Ramos (cell line): ENCODE data around the gene KCTD11.
"Not testable (repeated sequence)": the region's sequence is repeated elsewhere in the genome, so short reads cannot be mapped to it uniquely, and the experiment has no call there.

ENCODE experiments used
- in situ Hi-C: fragments of 300-500 bp; cut with MboI; formaldehyde crosslinking; loops from one replicate; pipeline ENCODE4 v1.14.3; 2022; ENCODE audit warnings: low sequenced_read_pairs; ENCODE audit not compliant: unreplicated experiment

The KCTD11 gene

GRCh38 chr17:7321466-7321865 is 30.5 kb upstream of the KCTD11 start:
- in situ Hi-C loops: no loop called here

DNA sequence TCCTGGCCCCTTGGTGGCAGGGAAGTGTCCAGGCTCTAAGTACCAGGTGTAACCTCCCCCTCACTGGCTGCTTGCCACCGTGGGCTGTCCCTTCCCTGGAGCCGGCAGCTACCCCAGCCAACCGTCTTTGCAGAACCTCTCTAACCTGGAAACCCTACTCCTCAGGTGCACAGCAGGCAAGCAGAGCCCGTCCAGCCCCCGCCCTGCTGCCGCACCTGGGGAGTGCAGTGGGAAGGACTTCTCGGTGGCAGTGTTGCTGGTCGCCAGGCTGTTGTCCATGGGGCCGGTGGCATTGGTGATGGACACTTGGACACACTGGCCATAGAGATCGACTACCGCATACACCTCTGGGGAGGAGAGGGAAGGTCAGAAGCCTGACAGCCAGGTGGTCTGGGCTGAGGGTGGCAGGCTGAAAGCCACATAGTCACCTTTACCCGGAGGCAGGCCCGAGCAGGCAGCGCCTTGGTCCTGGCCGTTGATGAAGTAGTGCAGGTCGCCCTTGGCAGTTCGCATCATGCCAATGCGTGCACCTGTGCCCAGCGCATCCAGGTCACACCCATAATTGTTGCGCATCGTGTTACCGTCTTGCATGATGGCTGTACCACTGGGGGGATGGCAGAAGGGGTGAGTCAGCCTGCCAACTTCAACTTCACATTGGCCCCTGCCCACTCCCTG is 29.3 kb upstream of the KCTD11 start:
- in situ Hi-C loops: no loop called here

GRCh38 chr17:7323731-7324437 is 28.1 kb upstream of the KCTD11 start:
- in situ Hi-C loops: no loop called here

DNA sequence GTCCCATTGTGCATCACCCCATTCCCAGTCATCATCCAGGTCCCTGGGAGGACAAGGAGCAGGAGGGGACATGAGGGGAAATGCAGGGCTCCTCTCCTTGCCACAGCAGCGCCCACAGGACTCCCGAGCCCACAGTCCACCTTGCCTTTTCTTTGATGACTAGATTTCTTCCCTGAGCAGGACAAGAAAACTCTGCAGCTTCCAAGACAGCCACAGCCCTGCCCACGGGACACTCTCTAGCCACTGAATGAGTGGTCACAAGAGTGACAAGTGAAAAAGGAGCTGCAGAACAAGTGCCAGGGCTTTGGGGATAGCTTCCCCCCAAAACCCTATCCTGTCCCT is 27.6 kb upstream of the KCTD11 start:
- in situ Hi-C loops: no loop called here

DNA sequence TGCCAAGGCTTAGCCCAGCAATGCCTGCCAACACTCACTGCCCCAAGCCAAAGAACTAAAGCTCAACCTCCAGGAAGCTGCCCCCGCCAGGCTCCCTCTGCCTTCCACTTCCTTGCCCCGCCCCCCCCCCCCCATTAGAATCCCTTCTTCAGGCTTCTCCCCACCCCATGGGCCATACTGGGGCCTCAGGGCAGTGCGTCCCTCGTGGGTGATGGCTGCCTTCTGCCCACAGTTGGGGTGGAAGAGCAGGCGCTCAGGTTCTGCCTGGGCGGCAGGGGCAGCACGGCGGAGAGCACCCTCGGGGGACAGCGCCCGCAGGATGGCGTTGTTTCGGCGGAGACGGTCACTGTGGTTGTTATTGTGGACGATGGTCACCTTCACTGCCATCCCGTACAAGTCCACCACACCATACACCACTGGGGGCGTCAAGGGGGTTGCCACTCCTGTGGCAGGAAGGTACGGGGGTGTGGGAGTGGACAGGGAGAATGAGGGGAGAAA is 26.9 kb upstream of the KCTD11 start:
- in situ Hi-C loops: no loop called here

DNA sequence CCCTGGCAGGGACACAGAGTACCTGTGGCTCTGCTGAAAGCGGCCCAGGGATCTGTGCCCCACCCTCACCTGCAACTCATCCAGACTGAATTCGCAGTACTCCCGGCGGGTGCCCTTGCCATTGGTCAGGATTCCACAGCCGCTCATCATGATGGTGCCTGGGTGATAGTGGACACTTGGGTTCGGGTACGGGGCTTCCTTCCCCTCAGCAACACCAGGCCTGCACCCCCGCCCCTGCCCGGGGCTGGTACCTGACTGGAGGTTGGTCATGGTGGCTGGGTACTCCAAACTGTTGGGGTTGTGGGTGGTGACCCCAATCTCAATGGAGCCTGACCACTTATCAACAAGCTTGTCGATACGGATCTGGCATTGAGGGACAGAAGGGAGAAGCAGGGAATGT is 25.8 kb upstream of the KCTD11 start:
- in situ Hi-C loops: no loop called here

DNA sequence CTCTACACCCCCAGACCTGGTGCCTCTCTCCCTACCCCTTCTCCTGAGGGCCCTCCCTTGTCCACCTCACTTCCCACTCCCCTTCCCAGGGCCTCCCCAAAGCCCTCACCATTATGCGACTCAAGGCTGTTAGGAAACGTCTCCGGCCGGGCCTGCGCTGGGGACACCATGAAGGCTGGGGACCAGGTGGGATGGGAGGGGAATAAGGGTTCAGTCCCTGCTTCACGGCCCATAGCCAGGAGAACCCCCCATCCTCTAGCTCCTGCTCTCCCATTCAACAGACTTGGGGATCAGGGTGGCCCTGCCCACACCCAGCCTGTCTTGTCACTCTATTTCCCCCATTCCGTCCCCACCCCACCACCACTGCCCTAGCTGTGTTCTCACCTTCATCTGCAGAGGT is 24.9 kb upstream of the KCTD11 start:
- in situ Hi-C loops: no loop called here

- in situ Hi-C loops: no loop called here
Observed at GRCh38 chr17:7327501-7327900, 24.5 kb upstream of the KCTD11 start.

DNA sequence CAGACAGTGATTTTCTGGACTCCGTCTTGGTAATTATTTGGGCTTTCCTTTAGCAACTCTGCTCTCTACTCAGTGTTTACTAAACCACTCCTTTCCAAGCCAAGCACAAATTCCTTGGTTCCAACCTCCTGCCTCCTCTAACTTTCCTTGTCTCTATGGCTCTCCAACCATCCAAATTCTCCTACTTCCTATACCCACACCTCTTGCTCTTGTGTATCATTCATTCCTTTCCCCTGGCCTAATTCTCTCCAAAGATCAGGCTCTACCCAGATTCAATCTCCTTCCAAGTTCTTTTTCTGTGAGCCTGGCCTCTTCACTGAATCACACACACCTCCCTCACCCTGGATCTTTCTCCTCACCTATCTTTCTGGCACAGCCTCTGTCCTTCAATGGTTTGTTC is 24.0 kb upstream of the KCTD11 start:
- in situ Hi-C loops: no loop called here

- in situ Hi-C loops: no loop called here
Observed at GRCh38 chr17:7328840-7329373, 23.1 kb upstream of the KCTD11 start, which contains the start of gene NEURL4. Gene NEURL4 (minus strand): TSS chr17:7329335. CDS start chr17:7329312, 23 bp downstream.

GRCh38 chr17:7329374-7329996 is 22.5 kb upstream of the KCTD11 start:
- in situ Hi-C loops: no loop called here

- in situ Hi-C loops: no loop called here
Observed at GRCh38 chr17:7329997-7330637, 21.8 kb upstream of the KCTD11 start.

DNA sequence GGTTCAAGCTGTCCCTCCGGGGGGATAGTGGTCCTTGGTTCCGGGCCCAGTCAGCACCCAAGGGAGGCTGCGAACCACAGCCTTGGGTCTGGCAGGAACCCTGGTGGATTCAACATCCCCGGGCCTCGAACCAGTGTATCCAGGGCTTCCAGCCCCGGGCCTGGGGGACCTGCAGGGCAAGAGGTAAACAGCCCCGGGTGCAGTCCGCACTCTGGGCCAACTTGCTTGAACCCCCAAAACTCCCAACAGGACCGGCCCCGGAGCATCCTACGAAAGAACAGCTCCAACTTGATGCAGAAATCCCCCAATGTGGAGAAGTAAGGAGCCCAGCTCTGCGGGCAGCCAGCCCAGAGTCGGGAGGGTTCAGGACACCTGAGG is 21.3 kb upstream of the KCTD11 start:
- in situ Hi-C loops: no loop called here

DNA sequence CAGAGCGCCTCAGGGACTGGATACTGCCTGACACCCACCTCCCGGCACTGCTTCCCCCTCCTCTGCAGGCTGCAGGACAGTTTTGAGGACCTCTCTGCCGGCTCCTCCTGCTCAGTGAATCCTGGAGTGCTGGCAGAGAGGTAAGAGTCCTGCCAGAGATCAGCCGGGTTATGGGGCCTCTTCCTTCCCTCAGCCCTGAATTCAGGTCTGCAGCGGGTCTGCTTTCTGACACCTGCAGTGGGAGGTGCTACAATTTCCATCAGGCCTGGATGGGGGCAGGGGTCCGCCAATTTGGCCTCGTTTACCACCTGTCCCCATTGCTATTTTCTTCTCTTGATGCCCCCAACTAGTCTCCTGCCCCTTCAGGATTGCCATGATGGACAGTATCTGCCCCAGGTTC is 19.9 kb upstream of the KCTD11 start:
- in situ Hi-C loops: no loop called here

- in situ Hi-C loops: not testable (repeated sequence)
Observed at GRCh38 chr17:7332600-7333069, 19.3 kb upstream of the KCTD11 start.

- in situ Hi-C loops: no loop called here
Observed at GRCh38 chr17:7334938-7335538, 16.9 kb upstream of the KCTD11 start.

- in situ Hi-C loops: not testable (repeated sequence)
Observed at GRCh38 chr17:7335765-7336164, 16.2 kb upstream of the KCTD11 start.

- in situ Hi-C loops: no loop called here
Observed at GRCh38 chr17:7336240-7337175, 15.5 kb upstream of the KCTD11 start, which contains the start of gene ACAP1. Gene ACAP1 (plus strand): TSS chr17:7336529. CDS start chr17:7336735, 206 bp downstream.

- in situ Hi-C loops: not testable (repeated sequence)
Observed at GRCh38 chr17:7337600-7337999, 14.4 kb upstream of the KCTD11 start.
